GM19455 (cell line): ENCODE results near the gene MAP4K4.

Experiments
- ATAC-seq: cut with Tn5 transposase; IDR thresholded peaks from one replicate; pipeline ENCODE4 v1.9.1; 2021; ENCODE audit not compliant: unreplicated experiment

Gene MAP4K4

GRCh38 chr2:101860782-101861181, 163.3 kb downstream of the MAP4K4 start:
- no peak for ATAC-seq

DNA sequence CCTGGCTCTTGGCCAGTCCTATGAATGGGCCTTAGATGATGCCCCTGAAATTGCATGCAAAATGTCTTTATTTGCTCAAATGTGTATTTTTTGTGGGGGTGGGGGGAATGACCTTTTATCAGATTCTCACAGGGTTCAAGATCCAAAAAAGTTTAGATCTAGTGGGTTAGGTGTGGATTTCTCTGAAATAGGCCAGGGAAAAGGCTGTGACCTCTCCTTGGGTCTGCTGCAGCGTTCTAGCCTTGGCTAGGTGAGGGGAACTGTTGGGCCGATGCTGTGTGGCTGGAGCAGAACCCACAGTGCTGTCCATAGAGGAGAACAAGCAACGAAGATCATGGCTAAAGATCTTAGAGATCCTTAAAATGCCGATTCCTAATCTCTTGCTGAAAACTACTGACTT, 163.9 kb downstream of the MAP4K4 start:
- ATAC-seq = no peak

DNA sequence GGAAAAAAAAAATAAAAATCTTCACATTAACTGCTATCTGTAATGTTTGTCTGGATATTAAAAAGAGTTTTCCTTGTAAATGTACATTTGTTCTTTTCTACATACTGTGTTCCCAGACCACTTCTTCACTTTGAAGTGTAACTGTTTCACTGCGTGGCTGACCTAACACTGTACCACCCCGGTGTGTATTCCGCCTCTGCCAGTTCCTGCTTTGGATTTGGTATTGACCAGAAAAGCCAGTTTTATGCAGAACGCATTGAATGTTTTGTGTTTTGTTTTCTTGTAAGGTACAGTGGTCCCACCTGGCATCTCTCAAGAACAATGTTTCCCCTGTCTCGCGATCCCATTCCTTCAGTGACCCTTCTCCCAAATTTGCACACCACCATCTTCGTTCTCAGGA, 166.0 kb downstream of the MAP4K4 start:
- ATAC-seq = no peak

GRCh38 chr2:101864426-101864825, 166.9 kb downstream of the MAP4K4 start:
- ATAC-seq = no peak

DNA sequence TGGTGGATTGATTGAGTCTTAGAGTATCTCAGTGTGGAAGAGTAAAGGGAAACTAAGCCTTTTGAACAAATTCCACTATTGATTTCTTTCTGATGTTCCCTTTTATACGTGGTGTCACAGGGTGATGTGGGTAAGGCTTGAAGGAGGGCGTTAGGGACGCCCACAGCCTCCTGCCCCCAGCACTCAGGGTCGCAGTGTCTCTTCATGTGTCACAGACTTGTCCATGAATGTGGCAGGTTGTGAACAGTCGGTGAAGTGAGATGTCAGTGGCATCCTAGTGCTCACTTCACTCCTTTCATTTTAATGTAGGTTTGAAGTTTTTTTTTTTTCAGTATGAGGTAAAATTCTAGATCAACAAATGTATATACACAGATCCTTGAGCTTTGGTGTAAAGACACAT, 171.0 kb downstream of the MAP4K4 start:
- no peak for ATAC-seq

GRCh38 chr2:101869527-101869926, 172.0 kb downstream of the MAP4K4 start:
- no peak for ATAC-seq

DNA sequence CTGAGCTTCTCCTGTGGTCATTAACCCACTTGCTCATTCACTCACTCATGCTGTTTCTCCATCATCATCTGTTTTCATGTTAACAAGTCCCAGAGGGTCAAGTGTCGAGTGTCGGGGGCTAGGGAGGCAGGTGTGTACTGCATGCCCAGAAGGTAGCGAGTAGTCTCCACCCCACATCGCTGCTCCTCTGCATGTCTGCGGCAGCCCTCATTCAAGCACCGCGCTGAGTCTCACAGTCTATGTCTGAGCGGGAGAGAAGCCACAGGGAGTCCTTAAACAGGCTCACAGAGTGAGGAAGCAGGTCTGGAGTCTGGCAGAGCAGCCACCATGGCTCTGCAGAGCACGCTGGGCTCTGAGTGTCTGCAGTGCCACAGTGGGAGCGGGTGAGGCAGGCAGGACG, 172.9 kb downstream of the MAP4K4 start:
- no peak for ATAC-seq

GRCh38 chr2:101871480-101871879, 174.0 kb downstream of the MAP4K4 start:
- ATAC-seq = no peak

DNA sequence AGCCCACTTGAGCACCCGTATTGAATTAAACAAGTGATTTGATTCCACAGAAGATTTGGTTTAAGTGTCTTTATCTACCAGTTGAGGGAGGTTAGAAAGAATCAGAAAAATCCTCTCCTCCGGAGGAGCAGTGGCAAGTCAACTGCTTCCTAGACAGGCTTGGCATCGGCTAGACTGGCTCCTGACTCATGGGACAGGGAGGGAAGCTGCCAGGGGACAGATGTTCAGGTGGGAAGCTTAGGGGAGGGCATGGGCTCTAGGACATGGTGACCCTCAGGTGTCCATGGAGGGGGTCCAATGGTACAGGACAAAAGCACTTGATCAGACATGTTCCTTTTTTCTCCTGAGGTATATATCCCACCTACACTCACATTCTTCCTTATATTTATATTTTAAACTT, 175.0 kb downstream of the MAP4K4 start:
- ATAC-seq = no peak

- ATAC-seq = no peak
Measured at GRCh38 chr2:101873543-101873942, 176.0 kb downstream of the MAP4K4 start.

DNA sequence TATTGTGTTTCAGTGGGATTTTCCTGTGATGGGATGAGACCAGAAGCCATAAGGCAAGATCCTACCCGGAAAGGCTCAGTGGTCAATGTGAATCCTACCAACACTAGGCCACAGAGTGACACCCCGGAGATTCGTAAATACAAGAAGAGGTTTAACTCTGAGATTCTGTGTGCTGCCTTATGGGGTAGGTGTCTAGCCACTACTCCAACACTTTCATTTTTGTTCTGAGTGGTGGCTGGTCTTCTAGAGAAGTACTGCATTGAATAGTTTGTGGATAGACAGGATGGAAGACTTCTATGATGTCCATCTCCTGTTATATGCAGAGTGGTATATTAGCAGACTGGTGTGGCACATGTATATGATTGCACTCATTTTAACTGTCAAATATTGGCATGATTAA, 176.6 kb downstream of the MAP4K4 start:
- ATAC-seq = no peak

DNA sequence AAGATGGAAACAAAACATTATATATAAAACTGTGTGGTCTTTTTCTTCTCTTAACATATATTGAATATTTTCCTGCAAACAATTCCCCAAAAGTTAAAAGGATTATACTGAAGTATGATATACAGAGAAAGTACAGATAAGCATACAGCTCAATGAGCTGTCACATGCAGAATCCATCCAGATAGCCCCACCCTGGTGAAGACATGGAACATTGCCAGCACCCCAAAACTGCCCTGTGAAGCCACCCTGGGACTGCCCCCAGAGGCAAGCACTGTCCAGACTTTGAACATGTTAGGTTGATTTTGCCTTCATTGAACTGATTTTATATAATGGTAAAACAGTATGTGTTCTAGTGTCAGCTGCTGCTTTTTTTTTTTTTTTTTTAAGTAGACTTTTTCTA, 182.0 kb downstream of the MAP4K4 start:
- no peak for ATAC-seq

DNA sequence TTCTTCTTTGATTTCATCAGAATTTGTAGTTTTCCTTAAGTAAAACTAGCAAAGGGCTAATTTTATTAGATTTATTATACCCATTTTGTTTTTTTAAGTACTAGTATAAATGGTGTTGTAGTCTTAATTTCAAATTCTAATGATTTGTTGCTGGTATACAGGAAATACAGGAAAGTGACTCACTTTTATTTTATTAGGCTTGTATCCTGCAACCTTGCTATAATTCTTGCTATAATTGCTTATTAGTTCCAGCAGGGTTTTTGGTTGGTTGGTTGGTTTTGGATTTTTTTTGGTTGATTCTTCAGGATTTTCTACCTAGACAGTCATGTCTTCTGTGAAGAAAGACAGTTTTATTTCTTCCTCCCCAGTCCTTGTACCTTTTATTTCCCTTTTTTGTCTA, 183.6 kb downstream of the MAP4K4 start:
- no peak for ATAC-seq

GRCh38 chr2:101882769-101883307, 185.3 kb downstream of the MAP4K4 start:
- ATAC-seq = no peak

DNA sequence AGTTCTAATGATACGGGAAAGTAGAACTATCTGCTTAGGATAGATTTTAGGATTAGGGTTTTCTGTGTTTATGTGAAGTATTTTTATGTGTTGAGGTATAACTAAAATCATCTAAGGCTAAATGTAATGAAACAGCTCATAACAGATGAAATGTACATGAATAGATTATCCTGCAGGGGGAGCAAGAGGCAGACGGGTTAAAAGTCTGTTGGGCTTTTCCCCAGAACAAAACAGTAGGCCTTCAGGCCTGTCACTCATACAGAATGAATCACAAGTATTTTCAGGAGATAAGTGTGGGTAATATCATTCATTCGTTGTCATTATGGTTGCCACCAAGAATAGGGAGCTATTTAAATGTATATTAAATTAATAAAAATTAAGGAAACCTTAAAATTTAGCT, 186.4 kb downstream of the MAP4K4 start:
- no peak for ATAC-seq

GRCh38 chr2:101884423-101884822, 186.9 kb downstream of the MAP4K4 start:
- ATAC-seq = no peak

DNA sequence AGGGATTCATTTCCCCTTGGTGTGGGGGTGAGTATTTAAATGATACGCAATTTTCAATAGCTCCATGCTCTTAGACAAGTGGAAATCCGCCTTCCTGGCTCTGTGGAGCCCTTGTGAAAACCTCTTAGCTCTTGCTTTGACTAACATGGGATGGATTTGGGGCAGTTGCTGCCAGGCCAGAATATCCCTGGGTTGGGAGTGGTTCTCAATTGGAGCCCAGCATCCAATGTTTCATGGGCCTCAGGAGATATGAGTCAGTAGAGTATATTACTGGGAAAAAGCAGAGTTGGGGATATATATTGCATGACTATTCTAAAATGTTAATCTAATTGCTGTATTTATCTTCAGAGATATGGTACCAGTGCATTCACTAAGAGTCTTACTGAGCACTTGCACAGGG, 189.8 kb downstream of the MAP4K4 start:
- ATAC-seq = no peak

- ATAC-seq = no peak
Measured at GRCh38 chr2:101889460-101890098, 192.1 kb downstream of the MAP4K4 start.

- ATAC-seq = no peak
Measured at GRCh38 chr2:101892377-101892776, 194.9 kb downstream of the MAP4K4 start.

DNA sequence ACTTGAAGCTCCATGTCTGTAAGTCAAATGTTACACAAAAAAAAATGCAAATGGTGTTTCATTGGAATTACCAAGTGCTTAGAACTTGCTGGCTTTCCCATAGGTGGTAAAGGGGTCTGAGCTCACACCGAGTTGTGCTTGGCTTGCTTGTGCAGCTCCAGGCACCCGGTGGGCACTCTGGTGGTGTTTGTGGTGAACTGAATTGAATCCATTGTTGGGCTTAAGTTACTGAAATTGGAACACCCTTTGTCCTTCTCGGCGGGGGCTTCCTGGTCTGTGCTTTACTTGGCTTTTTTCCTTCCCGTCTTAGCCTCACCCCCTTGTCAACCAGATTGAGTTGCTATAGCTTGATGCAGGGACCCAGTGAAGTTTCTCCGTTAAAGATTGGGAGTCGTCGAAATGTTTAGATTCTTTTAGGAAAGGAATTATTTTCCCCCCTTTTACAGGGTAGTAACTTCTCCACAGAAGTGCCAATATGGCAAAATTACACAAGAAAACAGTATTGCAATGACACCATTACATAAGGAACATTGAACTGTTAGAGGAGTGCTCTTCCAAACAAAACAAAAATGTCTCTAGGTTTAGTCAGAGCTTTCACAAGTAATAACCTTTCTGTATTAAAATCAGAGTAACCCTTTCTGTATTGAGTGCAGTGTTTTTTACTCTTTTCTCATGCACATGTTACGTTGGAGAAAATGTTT, 196.3 kb downstream of the MAP4K4 start:
- ATAC-seq = no peak

- ATAC-seq = no peak
Measured at GRCh38 chr2:101895039-101895438, 197.5 kb downstream of the MAP4K4 start.

GRCh38 chr2:101895819-101896322, 198.4 kb downstream of the MAP4K4 start:
- no peak for ATAC-seq
